Eye (tissue), 1 donor: ENCODE data around the gene CROT.
A peak's percentile ranks its signal among the peaks of the same experiment; 100 is the strongest.
"Not testable (repeated sequence)": the region's sequence is repeated elsewhere in the genome, so short reads cannot be mapped to it uniquely, and the experiment has no call there.

Experiments
- DNase-seq: peaks from one replicate; pipeline ENCODE4 v3.0.0-alpha.2; 2015

CROT gene

GRCh38 chr7:87345166-87345927, at the start of gene CROT:
TSS of gene CROT (plus strand) at chr7:87345664. CDS start at chr7:87349069, 3,405 bp downstream.
- DNase-seq, result peak; percentile 98

- DNase-seq, result no peak
Measured at GRCh38 chr7:87300756-87301155, 44.7 kb upstream of the CROT start.

GRCh38 chr7:87310790-87311419, 34.6 kb upstream of the CROT start:
- DNase-seq, result no peak

GRCh38 chr7:87312215-87312865, 33.1 kb upstream of the CROT start:
- DNase-seq, result peak; percentile 81

GRCh38 chr7:87316097-87316700, 29.3 kb upstream of the CROT start:
- no peak for DNase-seq

GRCh38 chr7:87316846-87317552, 28.5 kb upstream of the CROT start:
- DNase-seq, result peak; percentile 21

- no peak for DNase-seq
Measured at GRCh38 chr7:87317691-87318245, 27.7 kb upstream of the CROT start.

- DNase-seq, result no peak
Measured at GRCh38 chr7:87318741-87319140, 26.7 kb upstream of the CROT start.

GRCh38 chr7:87319154-87319581, 26.3 kb upstream of the CROT start:
- not testable (repeated sequence) for DNase-seq

GRCh38 chr7:87322912-87323311, 22.6 kb upstream of the CROT start:
- DNase-seq, result no peak

- no peak for DNase-seq
Measured at GRCh38 chr7:87325576-87326370, 19.7 kb upstream of the CROT start.

GRCh38 chr7:87328281-87328680, 17.2 kb upstream of the CROT start:
- peak; percentile 6 for DNase-seq

GRCh38 chr7:87330316-87330715, 15.1 kb upstream of the CROT start:
- no peak for DNase-seq

GRCh38 chr7:87330942-87331341, 14.5 kb upstream of the CROT start:
- no peak for DNase-seq

GRCh38 chr7:87331687-87332252, 13.7 kb upstream of the CROT start:
- no peak for DNase-seq

- no peak for DNase-seq
Measured at GRCh38 chr7:87332321-87332720, 13.1 kb upstream of the CROT start.

GRCh38 chr7:87336136-87336535, 9.3 kb upstream of the CROT start:
- DNase-seq, result no peak

- DNase-seq, result no peak
Measured at GRCh38 chr7:87337331-87337730, 8.1 kb upstream of the CROT start.

- DNase-seq, result no peak
Measured at GRCh38 chr7:87339373-87339897, 6.0 kb upstream of the CROT start.

- DNase-seq, result no peak
Measured at GRCh38 chr7:87341441-87341840, 4.0 kb upstream of the CROT start.

- DNase-seq, result no peak
Measured at GRCh38 chr7:87342231-87342630, 3.2 kb upstream of the CROT start.
